ENCODE results near the gene MAGEA9. TPM values are rescaled to one million over a fixed set of nuclear protein-coding genes. Genes with fewer than 3 reads are reported as not detected.
"Not testable (repeated sequence)": the region's sequence is repeated elsewhere in the genome, so short reads cannot be mapped to it uniquely, and the experiment has no call there.

Gene MAGEA9
- total RNA-seq, 2 experiments from 2014 or later = not detected

GRCh38 chrX:149829751-149830191 is 48.0 kb downstream of the MAGEA9 start:
- H3K27me3 Mint-ChIP-seq (ENCODE audit: low read depth) = peaks cover under 1% of the 10 kb centered on the region
- intact Hi-C loops (cut with micrococcal nuclease) = loop anchor here (1.0 to 5.0 kb wide), 3 partner anchors 8 to 302 kb away; partner anchors contain the start of gene TMEM185A
- peak; percentile 62 for DNase-seq
- peak overlapping the region; percentile 54 for H3K4me3 Mint-ChIP-seq
- H3K36me3 Mint-ChIP-seq (ENCODE audit: low read depth) = no peaks in the 10 kb centered on the region
- H3K27ac Mint-ChIP-seq = peak overlapping the region; percentile 80
- H3K9me3 Mint-ChIP-seq = no peaks in the 10 kb centered on the region
- CTCF ChIA-PET = no interaction called here
- H3K4me1 Mint-ChIP-seq (ENCODE audit: low read depth) = peaks cover 28% of the 10 kb centered on the region

GRCh38 chrX:149830192-149830873 is 48.6 kb downstream of the MAGEA9 start:
- H3K27me3 Mint-ChIP-seq (ENCODE audit: low read depth) = peaks cover 3% of the 10 kb centered on the region
- CTCF ChIA-PET = interaction anchor here (0.6 kb wide), 1 partner anchor 719 kb away, joined by 5 read pairs; no protein-coding TSS in a partner anchor
- intact Hi-C loops (cut with micrococcal nuclease) = loop anchor here (5.0 kb wide), 1 partner anchor 198 kb away; the partner anchor contains the start of gene TMEM185A

GRCh38 chrX:149831473-149831872 is 49.7 kb downstream of the MAGEA9 start:
- H3K4me3 Mint-ChIP-seq = no peak overlapping the region
- CTCF ChIA-PET = no interaction called here
- intact Hi-C loops (cut with micrococcal nuclease) = loop anchor here (5.0 kb wide), 1 partner anchor 199 kb away; the partner anchor contains the start of gene TMEM185A
- H3K9me3 Mint-ChIP-seq = no peaks in the 10 kb centered on the region
- no peaks in the 10 kb centered on the region for H3K36me3 Mint-ChIP-seq (ENCODE audit: low read depth)
- no peak overlapping the region for H3K27ac Mint-ChIP-seq
- DNase-seq = no peak
- peaks cover 26% of the 10 kb centered on the region for H3K4me1 Mint-ChIP-seq (ENCODE audit: low read depth)
- H3K27me3 Mint-ChIP-seq (ENCODE audit: low read depth) = peaks cover 3% of the 10 kb centered on the region

More at GRCh38 chrX:149830192-149830873, 48.6 kb downstream of the MAGEA9 start:
- H3K27ac Mint-ChIP-seq = peak overlapping the region; percentile 80
- H3K4me1 Mint-ChIP-seq (ENCODE audit: low read depth) = peaks cover 29% of the 10 kb centered on the region
- H3K9me3 Mint-ChIP-seq = no peaks in the 10 kb centered on the region
- peak overlapping the region; percentile 54 for H3K4me3 Mint-ChIP-seq
- peak; percentile 15 for DNase-seq
- no peaks in the 10 kb centered on the region for H3K36me3 Mint-ChIP-seq (ENCODE audit: low read depth)

- H3K4me1 Mint-ChIP-seq (ENCODE audit: low read depth) = peaks cover 13% of the 10 kb centered on the region
- not testable (repeated sequence) for DNase-seq; H3K9me3 Mint-ChIP-seq; H3K27ac Mint-ChIP-seq; H3K36me3 Mint-ChIP-seq (ENCODE audit: low read depth); H3K27me3 Mint-ChIP-seq (ENCODE audit: low read depth); H3K4me3 Mint-ChIP-seq
- CTCF ChIA-PET = interaction anchor here (0.7 kb wide), 1 partner anchor 37 kb away, joined by 3 read pairs; no protein-coding TSS in a partner anchor
- intact Hi-C loops (cut with micrococcal nuclease) = loop anchor here (1.0 kb wide), 1 partner anchor 7 kb away; no protein-coding TSS in a partner anchor
These were observed 55.0 kb downstream of the MAGEA9 start for GRCh38 chrX:149836728-149837127.

- no peaks in the 10 kb centered on the region for H3K36me3 Mint-ChIP-seq (ENCODE audit: low read depth)
- no peaks in the 10 kb centered on the region for H3K9me3 Mint-ChIP-seq
- CTCF ChIA-PET = interaction anchor here (0.6 to 0.7 kb wide), 2 partner anchors 38 to 309 kb away, joined by 3 to 4 read pairs; no protein-coding TSS in a partner anchor
- peaks cover 9% of the 10 kb centered on the region for H3K27me3 Mint-ChIP-seq (ENCODE audit: low read depth)
- no peak overlapping the region for H3K27ac Mint-ChIP-seq
- no peak overlapping the region for H3K4me3 Mint-ChIP-seq
- intact Hi-C loops (cut with micrococcal nuclease) = loop anchor here (1.0 kb wide), 1 partner anchor 8 kb away; no protein-coding TSS in a partner anchor
- peaks cover 13% of the 10 kb centered on the region for H3K4me1 Mint-ChIP-seq (ENCODE audit: low read depth)
- DNase-seq = no peak
These were observed 55.4 kb downstream of the MAGEA9 start for GRCh38 chrX:149837167-149837566.

Other genes starting within 250 kb of the MAGEA9 start
- 10 to 100 TPM; 14.7 to 16.2 TPM for gene EOLA1, start 240.9 kb upstream of the MAGEA9 start, total RNA-seq
- not detected for gene HSFX3, start 232.0 kb upstream of the MAGEA9 start, total RNA-seq
- gene MAGEA9B, start 194.5 kb upstream of the MAGEA9 start, total RNA-seq = not detected
- gene HSFX2, start 186.6 kb upstream of the MAGEA9 start, total RNA-seq = not detected
- 1 to 10 TPM; 7.2 to 7.5 TPM for gene TMEM185A, start 150.1 kb upstream of the MAGEA9 start, total RNA-seq
- not detected for gene MAGEA11, start 69.9 kb upstream of the MAGEA9 start, total RNA-seq
- under 1 TPM; 0.10 to 0.27 TPM for gene HSFX1, start 7.9 kb upstream of the MAGEA9 start, total RNA-seq
- gene MAGEA8, start 99.3 kb downstream of the MAGEA9 start, total RNA-seq = not detected
- not detected for gene HSFX4, start 147.6 kb downstream of the MAGEA9 start, total RNA-seq
- 10 to 100 TPM; 28.1 to 28.4 TPM for gene EOLA2, start 156.6 kb downstream of the MAGEA9 start, total RNA-seq

All from activated naive CD4-positive, alpha-beta T cell treated with anti-CD3 and anti-CD28 coated beads for 36 hours (primary cell).